GM23338 (cell line): Measurements from ENCODE around the gene TMEM252. TPM values are rescaled to one million over a fixed set of nuclear protein-coding genes. Genes with fewer than 3 reads are reported as not detected.

ENCODE experiments used
- ATAC-seq: fragments of 200-7000 bp; cut with Tn5 transposase; 3 replicates; pipeline ENCODE4 v1.9.1; 2020
- DNase-seq: peaks from one replicate; pipeline ENCODE4 v3.0.0-alpha.2; 2015; ENCODE audit warnings: low spot score
- H2AFZ ChIP-seq: fragments of 200-600 bp; sonication (generic); 2 replicates; pipeline ENCODE4 v1.8.0; 2016; ENCODE audit warnings: antibody characterized with exemption, mild to moderate bottlenecking, moderate library complexity
- H3F3A ChIP-seq: fragments of 200-600 bp; sonication (generic); replicated peaks from 2 replicates; pipeline ENCODE4 v1.8.0; 2017; ENCODE audit warnings: antibody characterized with exemption, mixed run types, low read depth
- H3K27ac ChIP-seq: fragments of 200-600 bp; sonication (generic); 2 replicates; pipeline ENCODE4 v1.6.1; 2016; ENCODE audit warnings: low read depth
- H3K27me3 ChIP-seq: fragments of 200-600 bp; sonication (generic); 2 replicates; pipeline ENCODE4 v1.8.0; 2016; ENCODE audit warnings: mild to moderate bottlenecking, mixed run types, moderate library complexity; ENCODE audit not compliant: insufficient read depth
- H3K36me3 ChIP-seq: fragments of 200-600 bp; sonication (generic); 2 replicates; pipeline ENCODE4 v1.8.0; 2016; ENCODE audit warnings: mild to moderate bottlenecking; ENCODE audit not compliant: insufficient read depth
- H3K4me1 ChIP-seq: fragments of 200-600 bp; sonication (generic); 2 replicates; pipeline ENCODE4 v1.8.0; 2016; ENCODE audit warnings: mild to moderate bottlenecking, moderate library complexity; ENCODE audit not compliant: insufficient read depth
- H3K4me2 ChIP-seq: fragments of 200-600 bp; sonication (generic); 2 replicates; pipeline ENCODE4 v1.7.1; 2017; ENCODE audit warnings: mixed run types
- H3K4me3 ChIP-seq: fragments of 200-600 bp; sonication (generic); 2 replicates; pipeline ENCODE4 v1.6.1; 2016; ENCODE audit warnings: mixed run types
- H3K79me2 ChIP-seq: fragments of 200-600 bp; sonication (generic); replicated peaks from 2 replicates; pipeline ENCODE4 v1.8.0; 2017; ENCODE audit warnings: mild to moderate bottlenecking; ENCODE audit not compliant: insufficient read depth
- H3K9me2 ChIP-seq: fragments of 200-600 bp; sonication (generic); 2 replicates; pipeline ENCODE4 v1.8.0; 2017; ENCODE audit not compliant: insufficient read depth
- H4K20me1 ChIP-seq: fragments of 200-600 bp; sonication (generic); replicated peaks from 2 replicates; pipeline ENCODE4 v1.8.0; 2017; ENCODE audit warnings: mild to moderate bottlenecking; ENCODE audit not compliant: insufficient read depth
- H3K27ac Mint-ChIP-seq: 2 replicates; pipeline ENCODE4 v1.8.0; 2020; ENCODE audit warnings: inconsistent platforms, mild to moderate bottlenecking, moderate library complexity, mixed read lengths
- H3K27me3 Mint-ChIP-seq: 3 replicates; pipeline ENCODE4 v1.8.0; 2022; ENCODE audit warnings: low read depth, mild to moderate bottlenecking, moderate library complexity, mixed read lengths, inconsistent platforms; ENCODE audit not compliant: insufficient read depth, poor library complexity
- H3K36me3 Mint-ChIP-seq: 3 replicates; pipeline ENCODE4 v1.8.0; 2021; ENCODE audit warnings: low read depth, mild to moderate bottlenecking, inconsistent platforms, moderate library complexity, mixed read lengths
- H3K4me1 Mint-ChIP-seq: 3 replicates; pipeline ENCODE4 v1.8.0; 2020; ENCODE audit warnings: mild to moderate bottlenecking, inconsistent platforms, mixed read lengths
- H3K4me3 Mint-ChIP-seq: 3 replicates; pipeline ENCODE4 v1.8.0; 2021; ENCODE audit warnings: moderate library complexity, mild to moderate bottlenecking, inconsistent platforms, mixed read lengths
- H3K9me3 Mint-ChIP-seq: 3 replicates; pipeline ENCODE4 v1.8.0; 2020; ENCODE audit warnings: moderate library complexity, mild to moderate bottlenecking, inconsistent platforms, mixed read lengths
- CREB1 ChIP-seq: fragments of 250-450 bp; sonication (Bioruptor Pico); IDR thresholded peaks from 2 replicates; pipeline ENCODE4 v1.5.0; 2020; ENCODE audit warnings: low read depth, mild to moderate bottlenecking, moderate library complexity
- EZH2 ChIP-seq: fragments of 200-600 bp; sonication (generic); IDR thresholded peaks from one replicate; pipeline ENCODE4 v1.8.0; 2017; ENCODE audit warnings: antibody characterized with exemption, mild to moderate bottlenecking, low read depth; ENCODE audit not compliant: unreplicated experiment
- EZH2phosphoT487 ChIP-seq: fragments of 200-600 bp; sonication (generic); IDR thresholded peaks from one replicate; pipeline ENCODE4 v1.8.1; 2018; ENCODE audit warnings: antibody characterized with exemption; ENCODE audit not compliant: unreplicated experiment
- JUNB ChIP-seq: IDR thresholded peaks from one replicate; pipeline ENCODE4 v1.6.1; 2016; ENCODE audit warnings: antibody characterized with exemption; ENCODE audit not compliant: unreplicated experiment
- NANOG ChIP-seq: IDR thresholded peaks from 2 replicates; pipeline ENCODE4 v1.6.1; 2016; ENCODE audit warnings: antibody characterized with exemption, borderline replicate concordance
- POLR2AphosphoS5 ChIP-seq: IDR thresholded peaks from 2 replicates; pipeline ENCODE4 v1.6.1; 2016; ENCODE audit warnings: antibody characterized with exemption, low read depth
- STAT1 ChIP-seq: IDR thresholded peaks from one replicate; pipeline ENCODE4 v1.6.1; 2016; ENCODE audit warnings: antibody characterized with exemption; ENCODE audit not compliant: unreplicated experiment
- ZNF114 ChIP-seq: fragments of 250-450 bp; sonication (Bioruptor Pico); IDR thresholded peaks from 2 replicates; pipeline ENCODE4 v1.5.0; 2020; ENCODE audit warnings: mild to moderate bottlenecking, moderate library complexity
- ZNF331 ChIP-seq: fragments of 250-450 bp; sonication (Bioruptor Pico); IDR thresholded peaks from 2 replicates; pipeline ENCODE4 v1.5.0; 2020; ENCODE audit warnings: low read depth, mild to moderate bottlenecking, moderate library complexity
- polyA plus RNA-seq: library from polyadenylated mRNA; unstranded; fragments of >200 nt; fragmentation: Nextera tagmentation; extraction: Ambion mirVana; gene quantifications from 2 replicates; pipeline ENCODE4 v1.2.1, GENCODE V29; 2016
- total RNA-seq: library from RNA; depleted of rRNA; stranded (reverse); fragments of >200 nt; shearing (Covaris generic); gene quantifications from 2 replicates; pipeline ENCODE4 v1.2.3, GENCODE V29; 2014
- TF ChIP-seq, protein P1 (sequence below): IDR thresholded peaks from 2 replicates; pipeline ENCODE4 v1.6.1; 2016; ENCODE audit warnings: antibody characterized with exemption
- TF ChIP-seq, protein P2 (sequence below): fragments of 250-450 bp; sonication (Bioruptor Pico); IDR thresholded peaks from 2 replicates; pipeline ENCODE4 v1.5.0; 2020; ENCODE audit warnings: mild to moderate bottlenecking, moderate library complexity
- TF ChIP-seq, protein P3 (sequence below): IDR thresholded peaks from one replicate; pipeline ENCODE4 v1.6.1; 2018; ENCODE audit warnings: antibody characterized with exemption; ENCODE audit not compliant: unreplicated experiment
- TF ChIP-seq, protein P4 (sequence below), 2 experiments: fragments of 200-600 bp in 1 of 2; sonication (generic) in 1 of 2; conservative IDR thresholded peaks; 2 replicates each; pipeline versions ENCODE4 v1.5.1 to v1.6.1; 2016 to 2017; ENCODE audit warnings: antibody characterized with exemption in 2 of 2, low read depth in 2 of 2, mild to moderate bottlenecking in 2 of 2, moderate library complexity in 1 of 2

TMEM252 gene
- total and polyA plus RNA-seq, 2 experiments from 2014 or later, result not detected

DNA sequence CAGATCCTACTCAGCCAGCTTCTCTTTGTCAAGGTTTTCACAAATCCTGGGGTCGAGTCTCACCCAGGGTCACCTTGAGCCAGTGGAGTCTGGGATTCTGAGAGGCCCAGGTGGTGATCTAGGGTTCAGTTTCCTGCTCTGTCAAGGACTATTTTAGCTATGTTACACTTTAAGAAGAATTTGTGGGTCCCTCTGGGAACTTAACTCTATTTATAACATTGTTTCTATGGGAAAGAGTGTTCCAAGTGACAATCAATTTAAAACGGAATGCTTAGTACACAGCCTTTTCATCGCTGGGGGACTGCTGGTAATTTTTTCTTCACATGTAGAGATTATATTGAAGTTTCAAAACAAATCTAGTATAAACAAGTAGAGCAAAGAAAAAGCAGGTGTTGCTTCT is 26.9 kb upstream of the TMEM252 start:
- Mint-ChIP-seq H3K27ac (no peak overlapping the region), H3K27me3 (peaks cover 2% of the 10 kb centered on the region), H3K36me3 (no peaks in the 10 kb centered on the region), H3K9me3 (no peaks in the 10 kb centered on the region), H3K4me1 (peaks cover 14% of the 10 kb centered on the region; the same call in 2 of the 3 replicates), H3K4me3 (no peak overlapping the region)
- H3K79me2 ChIP-seq, result no peaks in the 10 kb centered on the region
- no peak for ATAC-seq
- DNase-seq, result no peak
- H3K27ac ChIP-seq, result no peak overlapping the region
- peaks cover 9% of the 10 kb centered on the region for H3K4me1 ChIP-seq
- no peaks in the 10 kb centered on the region for H3K27me3 ChIP-seq
- no peaks in the 10 kb centered on the region for H3F3A ChIP-seq
- no peak overlapping the region for H2AFZ ChIP-seq
- H3K9me2 ChIP-seq, result no peaks in the 10 kb centered on the region
- TF ChIP-seq NANOG (no peak), POLR2AphosphoS5 (no peak), CREB1 (CRISPR knock-in tag) (no peak), EZH2 (no peak), ZNF331 (no peak), JUNB (no peak), STAT1 (no peak), EZH2phosphoT487 (no peak), ZNF114 (CRISPR knock-in tag) (no peak)
- TF ChIP-seq, protein P1, sequence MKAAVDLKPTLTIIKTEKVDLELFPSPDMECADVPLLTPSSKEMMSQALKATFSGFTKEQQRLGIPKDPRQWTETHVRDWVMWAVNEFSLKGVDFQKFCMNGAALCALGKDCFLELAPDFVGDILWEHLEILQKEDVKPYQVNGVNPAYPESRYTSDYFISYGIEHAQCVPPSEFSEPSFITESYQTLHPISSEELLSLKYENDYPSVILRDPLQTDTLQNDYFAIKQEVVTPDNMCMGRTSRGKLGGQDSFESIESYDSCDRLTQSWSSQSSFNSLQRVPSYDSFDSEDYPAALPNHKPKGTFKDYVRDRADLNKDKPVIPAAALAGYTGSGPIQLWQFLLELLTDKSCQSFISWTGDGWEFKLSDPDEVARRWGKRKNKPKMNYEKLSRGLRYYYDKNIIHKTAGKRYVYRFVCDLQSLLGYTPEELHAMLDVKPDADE, result no peak
- TF ChIP-seq, protein P2, sequence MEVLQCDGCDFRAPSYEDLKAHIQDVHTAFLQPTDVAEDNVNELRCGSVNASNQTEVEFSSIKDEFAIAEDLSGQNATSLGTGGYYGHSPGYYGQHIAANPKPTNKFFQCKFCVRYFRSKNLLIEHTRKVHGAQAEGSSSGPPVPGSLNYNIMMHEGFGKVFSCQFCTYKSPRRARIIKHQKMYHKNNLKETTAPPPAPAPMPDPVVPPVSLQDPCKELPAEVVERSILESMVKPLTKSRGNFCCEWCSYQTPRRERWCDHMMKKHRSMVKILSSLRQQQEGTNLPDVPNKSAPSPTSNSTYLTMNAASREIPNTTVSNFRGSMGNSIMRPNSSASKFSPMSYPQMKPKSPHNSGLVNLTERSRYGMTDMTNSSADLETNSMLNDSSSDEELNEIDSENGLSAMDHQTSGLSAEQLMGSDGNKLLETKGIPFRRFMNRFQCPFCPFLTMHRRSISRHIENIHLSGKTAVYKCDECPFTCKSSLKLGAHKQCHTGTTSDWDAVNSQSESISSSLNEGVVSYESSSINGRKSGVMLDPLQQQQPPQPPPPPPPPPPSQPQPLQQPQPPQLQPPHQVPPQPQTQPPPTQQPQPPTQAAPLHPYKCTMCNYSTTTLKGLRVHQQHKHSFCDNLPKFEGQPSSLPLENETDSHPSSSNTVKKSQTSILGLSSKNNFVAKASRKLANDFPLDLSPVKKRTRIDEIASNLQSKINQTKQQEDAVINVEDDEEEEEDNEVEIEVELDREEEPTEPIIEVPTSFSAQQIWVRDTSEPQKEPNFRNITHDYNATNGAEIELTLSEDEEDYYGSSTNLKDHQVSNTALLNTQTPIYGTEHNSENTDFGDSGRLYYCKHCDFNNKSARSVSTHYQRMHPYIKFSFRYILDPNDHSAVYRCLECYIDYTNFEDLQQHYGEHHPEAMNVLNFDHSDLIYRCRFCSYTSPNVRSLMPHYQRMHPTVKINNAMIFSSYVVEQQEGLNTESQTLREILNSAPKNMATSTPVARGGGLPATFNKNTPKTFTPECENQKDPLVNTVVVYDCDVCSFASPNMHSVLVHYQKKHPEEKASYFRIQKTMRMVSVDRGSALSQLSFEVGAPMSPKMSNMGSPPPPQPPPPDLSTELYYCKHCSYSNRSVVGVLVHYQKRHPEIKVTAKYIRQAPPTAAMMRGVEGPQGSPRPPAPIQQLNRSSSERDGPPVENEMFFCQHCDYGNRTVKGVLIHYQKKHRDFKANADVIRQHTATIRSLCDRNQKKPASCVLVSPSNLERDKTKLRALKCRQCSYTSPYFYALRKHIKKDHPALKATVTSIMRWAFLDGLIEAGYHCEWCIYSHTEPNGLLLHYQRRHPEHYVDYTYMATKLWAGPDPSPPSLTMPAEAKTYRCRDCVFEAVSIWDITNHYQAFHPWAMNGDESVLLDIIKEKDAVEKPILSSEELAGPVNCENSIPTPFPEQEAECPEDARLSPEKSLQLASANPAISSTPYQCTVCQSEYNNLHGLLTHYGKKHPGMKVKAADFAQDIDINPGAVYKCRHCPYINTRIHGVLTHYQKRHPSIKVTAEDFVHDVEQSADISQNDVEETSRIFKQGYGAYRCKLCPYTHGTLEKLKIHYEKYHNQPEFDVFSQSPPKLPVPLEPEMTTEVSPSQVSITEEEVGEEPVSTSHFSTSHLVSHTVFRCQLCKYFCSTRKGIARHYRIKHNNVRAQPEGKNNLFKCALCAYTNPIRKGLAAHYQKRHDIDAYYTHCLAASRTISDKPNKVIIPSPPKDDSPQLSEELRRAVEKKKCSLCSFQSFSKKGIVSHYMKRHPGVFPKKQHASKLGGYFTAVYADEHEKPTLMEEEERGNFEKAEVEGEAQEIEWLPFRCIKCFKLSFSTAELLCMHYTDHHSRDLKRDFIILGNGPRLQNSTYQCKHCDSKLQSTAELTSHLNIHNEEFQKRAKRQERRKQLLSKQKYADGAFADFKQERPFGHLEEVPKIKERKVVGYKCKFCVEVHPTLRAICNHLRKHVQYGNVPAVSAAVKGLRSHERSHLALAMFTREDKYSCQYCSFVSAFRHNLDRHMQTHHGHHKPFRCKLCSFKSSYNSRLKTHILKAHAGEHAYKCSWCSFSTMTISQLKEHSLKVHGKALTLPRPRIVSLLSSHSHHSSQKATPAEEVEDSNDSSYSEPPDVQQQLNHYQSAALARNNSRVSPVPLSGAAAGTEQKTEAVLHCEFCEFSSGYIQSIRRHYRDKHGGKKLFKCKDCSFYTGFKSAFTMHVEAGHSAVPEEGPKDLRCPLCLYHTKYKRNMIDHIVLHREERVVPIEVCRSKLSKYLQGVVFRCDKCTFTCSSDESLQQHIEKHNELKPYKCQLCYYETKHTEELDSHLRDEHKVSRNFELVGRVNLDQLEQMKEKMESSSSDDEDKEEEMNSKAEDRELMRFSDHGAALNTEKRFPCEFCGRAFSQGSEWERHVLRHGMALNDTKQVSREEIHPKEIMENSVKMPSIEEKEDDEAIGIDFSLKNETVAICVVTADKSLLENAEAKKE (CRISPR knock-in tag), result no peak
- TF ChIP-seq, protein P3, sequence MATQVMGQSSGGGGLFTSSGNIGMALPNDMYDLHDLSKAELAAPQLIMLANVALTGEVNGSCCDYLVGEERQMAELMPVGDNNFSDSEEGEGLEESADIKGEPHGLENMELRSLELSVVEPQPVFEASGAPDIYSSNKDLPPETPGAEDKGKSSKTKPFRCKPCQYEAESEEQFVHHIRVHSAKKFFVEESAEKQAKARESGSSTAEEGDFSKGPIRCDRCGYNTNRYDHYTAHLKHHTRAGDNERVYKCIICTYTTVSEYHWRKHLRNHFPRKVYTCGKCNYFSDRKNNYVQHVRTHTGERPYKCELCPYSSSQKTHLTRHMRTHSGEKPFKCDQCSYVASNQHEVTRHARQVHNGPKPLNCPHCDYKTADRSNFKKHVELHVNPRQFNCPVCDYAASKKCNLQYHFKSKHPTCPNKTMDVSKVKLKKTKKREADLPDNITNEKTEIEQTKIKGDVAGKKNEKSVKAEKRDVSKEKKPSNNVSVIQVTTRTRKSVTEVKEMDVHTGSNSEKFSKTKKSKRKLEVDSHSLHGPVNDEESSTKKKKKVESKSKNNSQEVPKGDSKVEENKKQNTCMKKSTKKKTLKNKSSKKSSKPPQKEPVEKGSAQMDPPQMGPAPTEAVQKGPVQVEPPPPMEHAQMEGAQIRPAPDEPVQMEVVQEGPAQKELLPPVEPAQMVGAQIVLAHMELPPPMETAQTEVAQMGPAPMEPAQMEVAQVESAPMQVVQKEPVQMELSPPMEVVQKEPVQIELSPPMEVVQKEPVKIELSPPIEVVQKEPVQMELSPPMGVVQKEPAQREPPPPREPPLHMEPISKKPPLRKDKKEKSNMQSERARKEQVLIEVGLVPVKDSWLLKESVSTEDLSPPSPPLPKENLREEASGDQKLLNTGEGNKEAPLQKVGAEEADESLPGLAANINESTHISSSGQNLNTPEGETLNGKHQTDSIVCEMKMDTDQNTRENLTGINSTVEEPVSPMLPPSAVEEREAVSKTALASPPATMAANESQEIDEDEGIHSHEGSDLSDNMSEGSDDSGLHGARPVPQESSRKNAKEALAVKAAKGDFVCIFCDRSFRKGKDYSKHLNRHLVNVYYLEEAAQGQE, result no peak
- TF ChIP-seq, protein P4, sequence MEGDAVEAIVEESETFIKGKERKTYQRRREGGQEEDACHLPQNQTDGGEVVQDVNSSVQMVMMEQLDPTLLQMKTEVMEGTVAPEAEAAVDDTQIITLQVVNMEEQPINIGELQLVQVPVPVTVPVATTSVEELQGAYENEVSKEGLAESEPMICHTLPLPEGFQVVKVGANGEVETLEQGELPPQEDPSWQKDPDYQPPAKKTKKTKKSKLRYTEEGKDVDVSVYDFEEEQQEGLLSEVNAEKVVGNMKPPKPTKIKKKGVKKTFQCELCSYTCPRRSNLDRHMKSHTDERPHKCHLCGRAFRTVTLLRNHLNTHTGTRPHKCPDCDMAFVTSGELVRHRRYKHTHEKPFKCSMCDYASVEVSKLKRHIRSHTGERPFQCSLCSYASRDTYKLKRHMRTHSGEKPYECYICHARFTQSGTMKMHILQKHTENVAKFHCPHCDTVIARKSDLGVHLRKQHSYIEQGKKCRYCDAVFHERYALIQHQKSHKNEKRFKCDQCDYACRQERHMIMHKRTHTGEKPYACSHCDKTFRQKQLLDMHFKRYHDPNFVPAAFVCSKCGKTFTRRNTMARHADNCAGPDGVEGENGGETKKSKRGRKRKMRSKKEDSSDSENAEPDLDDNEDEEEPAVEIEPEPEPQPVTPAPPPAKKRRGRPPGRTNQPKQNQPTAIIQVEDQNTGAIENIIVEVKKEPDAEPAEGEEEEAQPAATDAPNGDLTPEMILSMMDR (conservative IDR thresholded peaks at IDR 0.05; ENCODE audit: low read depth in 2 of 2), result no peak
- H3K4me2 ChIP-seq, result no peak overlapping the region
- no peaks in the 10 kb centered on the region for H3K36me3 ChIP-seq
- H3K4me3 ChIP-seq, result no peak overlapping the region
- H4K20me1 ChIP-seq, result no peaks in the 10 kb centered on the region
